ENCODE data around the gene CBARP. TPM values are rescaled to one million over a fixed set of nuclear protein-coding genes. Genes with fewer than 3 reads are reported as not detected.
A peak's percentile ranks its signal among the peaks of the same experiment; 100 is the strongest.

The CBARP gene
- total RNA-seq, 1 experiment from 2014 or later: 28.4 TPM

- H2BK12ac ChIP-seq (ENCODE audit: insufficient read length, low read depth, low read length): no peak overlapping the region
- no peak overlapping the region for H3T11ph ChIP-seq (ENCODE audit: low read length)
- H3K27ac ChIP-seq (ENCODE audit: insufficient read length, low read depth, low read length): no peak overlapping the region
- peak; percentile 90 for DNase-seq
- H4K91ac ChIP-seq (ENCODE audit: insufficient read length, low read depth, low read length): no peak overlapping the region
- no peak overlapping the region for H3K23ac ChIP-seq (ENCODE audit: insufficient read length, low read depth, low read length)
- no peaks in the 10 kb centered on the region for H3K27me3 ChIP-seq (ENCODE audit: insufficient read depth, low read length)
- H3K4me1 ChIP-seq (ENCODE audit: insufficient read depth, low read length): no peaks in the 10 kb centered on the region
- Mint-ChIP-seq H3K27ac (peak overlapping the region; percentile 88 to 93 (median 90)), H3K4me1 (peaks cover 44 to 56% of the 10 kb centered on the region in 2 experiments), H3K27me3 (ENCODE audit: low read depth) (no peaks in the 10 kb centered on the region; the same call in 1 of the 2 replicates), H3K9me3 (no peaks in the 10 kb centered on the region; a peak in 2 of 5 replicates), H3K36me3 (ENCODE audit: insufficient read depth in 1 of 3, low read depth in 3 of 3) (peaks cover 17 to 47% (median 39%) of the 10 kb centered on the region in 3 experiments), H3K4me3 (peak overlapping the region; percentile 34 to 66)
- H3K18ac ChIP-seq (ENCODE audit: insufficient read length, low read depth, low read length): peak overlapping the region; percentile 36
- WGBS (ENCODE audit: extremely low coverage, insufficient read length, low lambda C conversion rate): no CpG with 5 or more reads among the region's 17 CpGs
- no peak overlapping the region for H2BK120ac ChIP-seq (ENCODE audit: low read depth, low read length, poor library complexity, severe bottlenecking)
- H2BK5ac ChIP-seq (ENCODE audit: insufficient read length, low read length): no peak overlapping the region
- no peak overlapping the region for H3K4ac ChIP-seq (ENCODE audit: low read depth, low read length)
- H3K9me3 ChIP-seq (ENCODE audit: control insufficient read depth, low read depth, low read length): no peaks in the 10 kb centered on the region
- no peak overlapping the region for H3K4me2 ChIP-seq (ENCODE audit: insufficient read depth, insufficient read length, low read length)
- no peak overlapping the region for H3K9ac ChIP-seq (ENCODE audit: extremely low read depth, insufficient read length, low read length)
- H3K14ac ChIP-seq (ENCODE audit: insufficient read depth, low read length): no peak overlapping the region
- peaks cover 18% of the 10 kb centered on the region for H3K23me2 ChIP-seq (ENCODE audit: insufficient read length, low read depth, low read length, poor library complexity, severe bottlenecking)
- H2BK20ac ChIP-seq (ENCODE audit: low read depth, low read length, poor library complexity, severe bottlenecking): no peak overlapping the region
- no peaks in the 10 kb centered on the region for H3K79me1 ChIP-seq (ENCODE audit: insufficient read depth, low read depth, low read length, poor library complexity, severe bottlenecking)
- H3K79me2 ChIP-seq (ENCODE audit: insufficient read depth, low read length): no peaks in the 10 kb centered on the region
- no peak overlapping the region for H4K5ac ChIP-seq (ENCODE audit: insufficient read length, low read depth, low read length)
- no peak overlapping the region for H2AK5ac ChIP-seq (ENCODE audit: insufficient read length, low read length)
- H4K8ac ChIP-seq (replicated peaks; ENCODE audit: insufficient read length, low read depth, low read length): no peak overlapping the region
- no peaks in the 10 kb centered on the region for H4K20me1 ChIP-seq (ENCODE audit: control insufficient read depth, insufficient read depth, insufficient read length)
- H3K56ac ChIP-seq (ENCODE audit: insufficient read length, low read depth, low read length): no peak overlapping the region
- H2BK15ac ChIP-seq (ENCODE audit: low read depth, low read length): no peak overlapping the region
- H2AFZ ChIP-seq (ENCODE audit: low read length): no peak overlapping the region
- no peak for TF ChIP-seq CTCF (conservative IDR thresholded peaks at IDR 0.05)
Observed at GRCh38 chr19:1259206-1259875, 21.5 kb upstream of the CBARP start.

Data from H9 (cell line).